ENCODE data around the gene MEIS2.

The MEIS2 gene

DNA sequence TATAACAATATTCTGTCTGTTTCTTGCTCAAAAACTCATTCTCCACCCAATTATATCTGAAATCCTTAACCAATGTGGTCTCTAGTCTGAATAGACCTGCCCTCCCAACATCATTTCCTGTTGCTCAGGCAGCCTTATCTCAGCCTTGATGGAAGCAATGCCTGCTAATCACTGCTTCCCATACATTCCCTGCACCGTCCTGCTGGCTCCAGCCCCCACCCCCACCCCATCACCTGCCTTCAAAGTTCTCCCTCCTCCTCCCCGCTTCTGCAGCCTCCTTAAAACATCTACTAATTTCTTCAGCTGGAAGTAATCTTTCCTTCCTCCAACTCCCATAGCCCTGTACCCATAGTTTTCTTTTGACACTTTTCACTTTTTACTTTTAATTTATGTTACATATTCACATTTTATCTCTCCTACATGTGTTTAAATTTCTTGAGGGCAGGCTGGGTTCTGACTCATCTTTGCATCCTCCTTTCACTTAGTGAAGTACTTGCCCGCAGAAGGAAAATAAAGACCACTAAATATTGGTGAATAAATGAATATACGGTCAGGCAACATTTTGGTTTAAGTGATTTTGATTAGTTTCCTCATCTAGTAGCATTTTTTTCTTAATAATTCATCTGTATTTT is 98.2 kb downstream of the MEIS2 start:
- DNase-seq (ENCODE audit: insufficient read length, low spot score): no peak
- FAIRE-seq: no peak

GRCh38 chr15:37001417-37001816 is 98.9 kb downstream of the MEIS2 start:
- TF ChIP-seq, protein P1, sequence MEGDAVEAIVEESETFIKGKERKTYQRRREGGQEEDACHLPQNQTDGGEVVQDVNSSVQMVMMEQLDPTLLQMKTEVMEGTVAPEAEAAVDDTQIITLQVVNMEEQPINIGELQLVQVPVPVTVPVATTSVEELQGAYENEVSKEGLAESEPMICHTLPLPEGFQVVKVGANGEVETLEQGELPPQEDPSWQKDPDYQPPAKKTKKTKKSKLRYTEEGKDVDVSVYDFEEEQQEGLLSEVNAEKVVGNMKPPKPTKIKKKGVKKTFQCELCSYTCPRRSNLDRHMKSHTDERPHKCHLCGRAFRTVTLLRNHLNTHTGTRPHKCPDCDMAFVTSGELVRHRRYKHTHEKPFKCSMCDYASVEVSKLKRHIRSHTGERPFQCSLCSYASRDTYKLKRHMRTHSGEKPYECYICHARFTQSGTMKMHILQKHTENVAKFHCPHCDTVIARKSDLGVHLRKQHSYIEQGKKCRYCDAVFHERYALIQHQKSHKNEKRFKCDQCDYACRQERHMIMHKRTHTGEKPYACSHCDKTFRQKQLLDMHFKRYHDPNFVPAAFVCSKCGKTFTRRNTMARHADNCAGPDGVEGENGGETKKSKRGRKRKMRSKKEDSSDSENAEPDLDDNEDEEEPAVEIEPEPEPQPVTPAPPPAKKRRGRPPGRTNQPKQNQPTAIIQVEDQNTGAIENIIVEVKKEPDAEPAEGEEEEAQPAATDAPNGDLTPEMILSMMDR (IDR thresholded peaks at IDR 0.05; ENCODE audit: insufficient read depth, missing control alignments): no peak
- DNase-seq (ENCODE audit: insufficient read length, low spot score) (no peak), FAIRE-seq (no peak)

More for the DNA sequence above, 98.2 kb downstream of the MEIS2 start:
- TF ChIP-seq, protein P1 (IDR thresholded peaks at IDR 0.05; ENCODE audit: insufficient read depth, missing control alignments): no peak

GRCh38 chr15:36999778-37000177 is 100.6 kb downstream of the MEIS2 start:
- DNase-seq (ENCODE audit: insufficient read length, low spot score) (no peak), FAIRE-seq (no peak)
- TF ChIP-seq, protein P1 (IDR thresholded peaks at IDR 0.05; ENCODE audit: insufficient read depth, missing control alignments): no peak

- TF ChIP-seq, protein P1 (IDR thresholded peaks at IDR 0.05; ENCODE audit: insufficient read depth, missing control alignments): no peak
- DNase-seq (ENCODE audit: insufficient read length, low spot score) (no peak), FAIRE-seq (no peak)
These were observed 103.7 kb downstream of the MEIS2 start for GRCh38 chr15:36996538-36997181.

GRCh38 chr15:36996121-36996520 is 104.2 kb downstream of the MEIS2 start:
- no peak for DNase-seq (ENCODE audit: insufficient read length, low spot score)
- FAIRE-seq: no peak
- TF ChIP-seq, protein P1 (IDR thresholded peaks at IDR 0.05; ENCODE audit: insufficient read depth, missing control alignments): no peak

DNA sequence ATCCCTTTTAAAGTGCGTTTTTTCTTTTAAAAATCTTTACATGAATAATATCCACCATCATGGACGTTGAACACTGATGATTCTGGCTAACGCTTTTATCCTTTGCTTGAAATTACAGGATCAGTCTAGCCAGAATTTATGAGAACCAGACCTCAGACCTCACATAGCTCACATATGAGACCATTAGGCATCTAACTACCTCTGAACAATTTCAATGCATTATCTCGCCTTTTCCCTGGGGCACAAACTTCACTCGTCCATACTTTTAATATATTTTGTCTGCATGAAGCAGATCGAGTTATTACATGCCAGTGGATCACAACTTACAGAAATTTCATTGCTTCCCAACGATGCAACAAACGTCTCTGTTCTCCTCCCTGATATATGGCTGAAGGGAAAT is 105.6 kb downstream of the MEIS2 start:
- TF ChIP-seq, protein P1 (IDR thresholded peaks at IDR 0.05; ENCODE audit: insufficient read depth, missing control alignments): no peak
- FAIRE-seq (no peak), DNase-seq (ENCODE audit: insufficient read length, low spot score) (no peak)

DNA sequence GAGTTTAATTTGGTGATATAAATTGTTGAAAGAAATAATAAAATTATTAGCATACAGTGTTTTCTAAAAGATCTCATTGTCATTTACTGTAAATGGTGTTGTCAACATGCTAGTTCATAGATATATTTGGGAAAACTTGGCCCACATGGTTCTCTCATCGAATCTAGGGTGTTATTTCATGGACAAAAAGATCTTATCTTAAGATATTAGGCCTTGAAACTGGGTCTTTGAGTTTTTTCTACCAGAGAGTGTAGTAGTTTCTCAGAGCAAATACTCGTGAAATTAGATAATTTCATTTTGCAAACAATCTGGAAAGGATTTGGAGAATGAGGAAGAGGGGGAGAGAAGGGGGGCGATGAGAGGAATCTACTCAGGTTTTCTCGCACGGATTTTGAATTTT is 107.9 kb downstream of the MEIS2 start:
- no peak for DNase-seq (ENCODE audit: insufficient read length, low spot score)
- FAIRE-seq: no peak
- TF ChIP-seq, protein P1 (IDR thresholded peaks at IDR 0.05; ENCODE audit: insufficient read depth, missing control alignments): no peak

Data from D721Med (cell line).